Adrenal gland (tissue), 5 donors: ENCODE data around the gene FGF3.

Source experiments
- CTCF ChIP-seq, 6 experiments: fragments of 450-650 bp in 4 of 6; fragments of 200-600 bp in 2 of 6; sonication (generic) in 1 of 6; IDR thresholded peaks; 1 replicate in 5 of 6; 2 replicates in 1 of 6; pipeline versions ENCODE4 v1.5.1 to v1.8.0; 2016 to 2021; ENCODE audit warnings: antibody characterized with exemption in 6 of 6, mild to moderate bottlenecking in 2 of 6, moderate library complexity in 1 of 6
- POLR2A ChIP-seq, 2 donors: fragments of 450-650 bp; IDR thresholded peaks; one replicate each; pipeline ENCODE4 v1.6.1; 2017; ENCODE audit warnings: antibody characterized with exemption in 2 of 2, mild to moderate bottlenecking in 2 of 2, moderate library complexity in 1 of 2
- donor health status: DM: no; HTN: no; CAD: no.

- no peak for TF ChIP-seq CTCF (IDR thresholded peaks at IDR 0.05)
- no peak for TF ChIP-seq POLR2A (IDR thresholded peaks at IDR 0.05)
Measured at GRCh38 chr11:69774354-69775162, 44.7 kb downstream of the FGF3 start.
